ENCODE data around the gene IQCB1.

GRCh38 chr3:121836481-121836880 is 1.6 kb upstream of the IQCB1 start:
- TF ChIP-seq MAX (IDR thresholded peaks at IDR 0.05), result no peak
- TF ChIP-seq EP300 (IDR thresholded peaks at IDR 0.05; ENCODE audit: borderline replicate concordance), result no peak
- no peak for TF ChIP-seq TAF1 (IDR thresholded peaks at IDR 0.05; ENCODE audit: low read depth)
- no peak for TF ChIP-seq YY1 (IDR thresholded peaks at IDR 0.05; ENCODE audit: low read depth)
- no peak for TF ChIP-seq REST (IDR thresholded peaks at IDR 0.05; ENCODE audit: low read depth)
- TF ChIP-seq TCF12 (IDR thresholded peaks at IDR 0.05; ENCODE audit: low read depth), result no peak
- no peak for TF ChIP-seq TEAD4 (IDR thresholded peaks at IDR 0.05)
- no peak for TF ChIP-seq CEBPB (IDR thresholded peaks at IDR 0.05)
- no peak for TF ChIP-seq ZBTB7A (IDR thresholded peaks at IDR 0.05; ENCODE audit: low read depth)
- TF ChIP-seq CREB1 (IDR thresholded peaks at IDR 0.05; ENCODE audit: low read depth), result no peak
- TF ChIP-seq FOXM1 (IDR thresholded peaks at IDR 0.05; ENCODE audit: borderline replicate concordance, low read depth), result no peak
- TF ChIP-seq RAD21 (IDR thresholded peaks at IDR 0.05; ENCODE audit: low read depth), result no peak
- no peak for TF ChIP-seq USF1 (IDR thresholded peaks at IDR 0.05)
- no peak for TF ChIP-seq EGR1 (IDR thresholded peaks at IDR 0.05)
